ENCODE measurements around the gene PIK3R5.
"Not testable (repeated sequence)": the region's sequence is repeated elsewhere in the genome, so short reads cannot be mapped to it uniquely, and the experiment has no call there.

PIK3R5 gene
- total RNA-seq = 126 to 293 (median 220) reads per million in 4 experiments

DNA sequence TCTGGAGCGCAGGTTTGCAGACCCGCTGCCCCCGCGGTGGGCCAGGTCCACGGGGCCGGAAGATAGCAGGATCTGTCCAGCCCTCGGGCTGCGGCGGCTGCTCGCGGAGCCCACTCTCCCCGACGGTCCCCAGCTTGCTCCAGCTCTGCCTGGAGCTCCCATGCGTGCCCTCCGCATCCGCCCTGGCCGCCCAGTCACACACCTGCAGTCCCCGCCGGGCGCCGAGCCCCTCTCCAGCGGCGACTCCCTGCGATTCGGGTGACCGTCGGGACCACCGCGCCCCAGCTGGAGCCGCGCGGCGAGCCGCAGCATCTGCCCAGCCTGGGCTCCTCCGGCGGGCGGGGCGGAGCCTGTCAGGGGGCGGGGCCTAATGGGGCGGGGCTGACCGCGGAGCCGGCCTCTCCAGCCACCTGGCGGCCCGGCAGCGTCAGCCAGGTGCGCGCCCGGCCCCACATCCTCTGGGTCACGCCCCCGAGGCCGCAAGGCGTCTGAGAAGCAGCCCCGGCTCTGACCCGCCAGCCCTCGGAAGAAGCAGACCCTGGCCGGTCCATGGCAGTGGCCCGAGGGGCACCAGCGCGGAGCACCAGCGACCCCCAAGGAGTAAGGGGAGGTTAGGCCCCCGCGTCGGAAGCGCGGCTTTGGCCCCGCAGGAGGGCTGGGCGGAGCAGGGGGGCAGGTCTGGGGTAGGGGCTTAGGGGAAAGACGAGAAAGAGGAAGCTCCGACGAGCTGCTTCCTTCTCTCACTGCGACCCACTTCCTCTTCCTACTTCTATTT lies at the start of gene PIK3R5:
Gene PIK3R5, minus strand, starts transcription at position 314 of the 775 bp plus-strand sequence. CDS start 54,213 bp downstream, outside the sequence.
- peak; percentile 71 for DNase-seq

DNA sequence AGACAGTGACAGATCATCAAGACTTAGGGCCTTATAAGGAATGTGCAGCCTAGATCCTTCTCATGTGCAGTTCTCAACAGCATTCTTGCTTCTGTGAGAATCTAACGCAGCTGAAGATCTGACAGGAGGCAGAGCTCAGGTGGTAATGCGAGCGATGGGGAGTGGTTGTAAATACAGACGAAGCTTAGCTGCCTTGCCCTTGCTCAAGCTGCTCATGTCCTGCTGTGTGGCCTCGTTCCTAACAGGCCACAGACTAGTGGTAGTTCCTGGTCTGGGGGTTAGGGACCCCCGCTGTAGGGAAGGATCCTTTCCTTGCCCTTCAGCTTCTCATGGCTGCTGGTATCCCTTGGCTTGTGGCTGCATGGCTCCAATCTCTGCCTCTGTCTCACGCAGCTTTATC lies 45.5 kb upstream of the PIK3R5 start:
- DNase-seq = no peak

GRCh38 chr17:9009737-9010136 lies 44.2 kb upstream of the PIK3R5 start:
- no peak for DNase-seq

GRCh38 chr17:9009096-9009495 lies 43.6 kb upstream of the PIK3R5 start:
- no peak for DNase-seq

- no peak for DNase-seq
Observed at GRCh38 chr17:9007052-9007714, 41.7 kb upstream of the PIK3R5 start.

- no peak for DNase-seq
Observed at GRCh38 chr17:9006175-9006767, 40.8 kb upstream of the PIK3R5 start.

DNA sequence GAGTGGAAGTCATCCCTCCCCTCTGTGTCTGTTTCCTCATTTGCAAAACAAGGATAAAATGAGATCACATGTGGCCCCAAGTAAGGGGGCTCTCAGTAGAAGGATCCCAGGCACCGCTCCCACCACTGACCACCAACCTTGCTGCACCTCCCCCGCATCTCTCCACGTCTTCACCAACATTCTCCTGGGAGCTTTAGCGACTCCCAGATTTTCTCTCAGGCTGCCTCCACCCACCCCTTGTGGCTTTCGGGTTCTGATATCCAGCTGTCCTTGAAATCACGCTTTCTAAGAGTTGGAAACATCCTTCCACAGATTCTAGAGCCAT lies 39.4 kb upstream of the PIK3R5 start:
- DNase-seq = no peak

GRCh38 chr17:9004132-9004960 lies 38.8 kb upstream of the PIK3R5 start:
- no peak for DNase-seq

DNA sequence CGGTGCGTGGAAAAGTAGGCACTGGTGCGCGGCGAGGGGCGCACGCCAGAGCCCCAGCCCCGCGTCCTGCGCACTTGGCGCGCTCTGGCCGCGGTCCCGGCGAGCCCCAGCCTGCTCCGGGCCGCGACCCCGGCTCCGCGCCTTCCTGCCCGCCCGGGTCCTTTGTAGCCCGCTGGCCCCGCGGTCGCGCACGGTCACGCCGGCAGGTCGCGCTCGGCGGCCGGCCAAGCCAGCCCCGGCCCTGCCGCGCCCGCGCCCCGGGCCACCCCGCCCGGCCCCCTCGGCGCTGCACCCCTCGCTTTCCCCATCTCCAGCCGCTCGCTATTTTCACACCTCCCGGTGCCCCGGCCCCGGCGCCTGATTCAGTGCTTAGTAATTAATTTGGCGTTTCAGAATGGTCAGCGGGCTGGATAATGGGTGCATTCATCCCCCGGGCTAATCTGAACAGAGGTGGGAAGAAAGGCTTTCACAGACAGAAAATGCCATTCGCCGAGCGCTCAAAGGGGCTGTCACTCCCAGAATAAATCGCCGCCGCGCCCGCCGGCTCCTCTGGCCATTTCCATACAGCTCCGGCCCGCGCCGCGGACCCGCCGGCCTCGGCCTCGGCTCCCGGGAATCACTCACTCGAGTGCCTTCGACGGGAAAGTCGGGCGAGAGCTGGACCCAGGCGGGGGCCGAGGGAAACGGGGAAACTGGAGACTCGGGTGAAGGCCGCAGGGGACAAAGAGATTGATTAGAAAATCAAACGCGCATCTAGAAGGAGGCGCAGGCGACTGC lies 38.0 kb upstream of the PIK3R5 start:
- DNase-seq = no peak

- DNase-seq = no peak
Observed at GRCh38 chr17:9002606-9003354, 37.3 kb upstream of the PIK3R5 start.

DNA sequence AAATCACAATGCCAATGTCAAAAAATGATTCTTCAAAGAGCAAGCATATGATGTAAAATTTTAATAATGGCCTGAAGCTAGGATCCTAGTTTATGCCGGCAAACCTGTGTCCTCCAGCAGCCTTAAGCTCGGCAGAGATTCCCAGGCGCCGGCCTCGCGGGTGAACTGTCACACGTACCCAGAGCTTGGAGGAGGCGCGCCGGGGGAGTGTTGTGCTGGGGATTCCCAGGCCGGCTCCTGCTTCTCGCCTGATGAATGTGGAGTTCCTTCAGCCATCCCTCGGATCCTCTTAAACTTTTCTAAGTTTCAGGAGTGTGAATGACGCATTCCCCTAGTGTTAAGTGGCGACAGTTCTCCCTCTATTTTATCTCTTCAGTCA lies 36.7 kb upstream of the PIK3R5 start:
- DNase-seq = no peak

- no peak for DNase-seq
Observed at GRCh38 chr17:9001559-9001958, 36.1 kb upstream of the PIK3R5 start.

DNA sequence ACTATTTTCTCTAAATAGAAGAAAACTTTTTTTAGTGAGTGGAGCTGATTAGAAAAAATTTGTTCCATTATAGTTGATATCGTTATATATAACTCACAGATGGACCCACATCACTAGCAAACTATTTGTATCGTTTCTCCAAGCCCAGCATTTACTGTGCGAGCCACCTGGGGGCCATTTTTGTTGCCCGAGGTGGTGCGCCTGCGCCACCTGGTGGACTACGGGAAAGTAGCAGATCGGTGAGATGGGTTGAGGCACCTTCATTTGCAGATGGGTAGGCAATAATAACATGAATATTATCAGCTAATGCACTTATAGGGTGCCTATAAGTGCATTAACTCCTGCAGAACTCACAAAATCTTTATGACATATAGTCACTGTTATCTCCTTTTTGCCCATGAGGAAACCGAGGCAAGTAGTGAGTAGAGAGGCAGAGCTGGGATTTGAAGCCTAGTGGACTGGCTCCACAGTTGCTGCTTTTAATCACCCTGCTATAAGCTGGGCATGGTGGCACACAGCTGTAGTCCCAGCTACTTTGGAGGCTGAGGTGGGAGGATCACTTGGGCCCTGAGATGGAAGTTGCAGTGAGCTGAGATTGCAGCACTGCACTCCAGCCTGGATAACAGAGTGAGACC lies 32.6 kb upstream of the PIK3R5 start:
- DNase-seq = peak; percentile 66

DNA sequence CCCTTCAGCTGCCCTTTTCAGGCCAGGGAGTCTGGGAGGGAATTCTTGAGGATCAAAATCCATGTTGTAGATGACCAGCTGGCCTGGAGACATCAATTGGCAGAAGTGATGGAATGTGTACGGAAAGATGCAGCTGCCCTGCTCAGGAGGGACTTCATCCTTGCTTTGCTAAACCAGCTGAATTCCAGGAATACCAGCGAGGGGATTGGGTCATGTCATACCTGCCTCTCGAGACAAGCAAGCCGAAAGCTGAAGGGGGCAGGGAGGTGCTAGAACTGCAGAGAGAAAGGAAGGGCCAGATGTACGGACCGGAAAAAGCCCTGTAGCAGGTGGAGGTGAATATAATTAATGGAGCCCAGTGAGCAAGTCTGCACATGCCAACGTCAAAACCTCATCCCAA lies 30.2 kb upstream of the PIK3R5 start:
- DNase-seq = no peak

DNA sequence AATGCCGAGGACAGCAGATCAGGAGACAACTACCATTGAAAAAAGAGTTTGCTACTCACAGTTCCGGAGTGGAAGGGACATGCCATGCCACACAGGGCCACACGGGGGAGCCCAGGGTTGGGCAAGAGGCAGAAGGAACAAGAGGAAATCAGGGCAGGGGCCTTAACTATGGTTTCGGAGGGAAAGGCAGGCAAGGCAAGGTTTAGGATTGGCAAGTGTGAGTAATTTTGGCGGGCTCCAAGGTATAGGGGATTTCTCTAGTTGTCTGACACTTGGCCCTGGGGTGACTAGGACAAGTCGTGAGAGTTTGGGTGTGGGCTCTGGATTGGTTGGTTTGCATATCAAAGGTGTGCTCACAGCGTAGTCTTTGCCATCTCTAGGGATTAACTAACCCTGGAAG lies 28.8 kb upstream of the PIK3R5 start:
- no peak for DNase-seq

- peak; percentile 50 for DNase-seq
Observed at GRCh38 chr17:8991514-8992285, 26.2 kb upstream of the PIK3R5 start.

- DNase-seq = not testable (repeated sequence)
Observed at GRCh38 chr17:8988263-8988935, 22.9 kb upstream of the PIK3R5 start.

DNA sequence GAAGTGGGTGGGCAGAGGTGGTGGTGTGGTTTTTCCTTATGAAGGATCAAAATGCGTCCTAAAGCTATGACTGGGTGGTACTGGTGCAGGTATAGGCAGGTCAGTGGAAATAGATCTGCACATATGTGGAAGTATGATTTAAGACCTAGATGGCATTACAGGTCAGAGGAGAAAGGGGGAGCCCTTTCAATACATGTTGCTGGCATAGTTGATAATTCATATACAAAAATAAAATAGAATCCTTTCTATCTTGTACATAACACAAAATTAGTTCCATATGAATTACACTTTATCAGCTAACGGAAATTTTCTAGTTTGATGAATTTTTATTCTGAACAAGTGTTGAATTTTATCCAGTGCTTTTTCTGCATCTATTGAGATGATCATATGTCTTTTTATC lies 20.8 kb upstream of the PIK3R5 start:
- DNase-seq = no peak

GRCh38 chr17:8985054-8985701 lies 19.7 kb upstream of the PIK3R5 start:
- no peak for DNase-seq
